GM20431 (cell line): Measurements from ENCODE around the gene GALNTL6.

Source experiments
- in situ Hi-C: fragments of 300-500 bp; cut with MseI, MboI; formaldehyde crosslinking; loops from one replicate; pipeline ENCODE4 v1.15.0; 2020; ENCODE audit warnings: low sequenced_read_pairs; ENCODE audit not compliant: unreplicated experiment

Gene GALNTL6

GRCh38 chr4:171875291-171875690 is 62.1 kb downstream of the GALNTL6 start:
- in situ Hi-C loops, result no loop called here

- in situ Hi-C loops, result no loop called here
Observed at GRCh38 chr4:171876636-171877035, 63.4 kb downstream of the GALNTL6 start.

GRCh38 chr4:171880136-171880535 is 66.9 kb downstream of the GALNTL6 start:
- in situ Hi-C loops, result no loop called here

GRCh38 chr4:171889681-171890080 is 76.5 kb downstream of the GALNTL6 start:
- in situ Hi-C loops, result no loop called here

GRCh38 chr4:171891038-171891437 is 77.8 kb downstream of the GALNTL6 start:
- in situ Hi-C loops, result no loop called here

GRCh38 chr4:171896426-171896825 is 83.2 kb downstream of the GALNTL6 start:
- in situ Hi-C loops, result no loop called here

- in situ Hi-C loops, result no loop called here
Observed at GRCh38 chr4:171919314-171919713, 106.1 kb downstream of the GALNTL6 start.

- in situ Hi-C loops, result no loop called here
Observed at GRCh38 chr4:171920901-171921300, 107.7 kb downstream of the GALNTL6 start.

GRCh38 chr4:171924746-171925376 is 111.7 kb downstream of the GALNTL6 start:
- in situ Hi-C loops, result no loop called here

- in situ Hi-C loops, result no loop called here
Observed at GRCh38 chr4:171928336-171928735, 115.1 kb downstream of the GALNTL6 start.

GRCh38 chr4:171929477-171929876 is 116.3 kb downstream of the GALNTL6 start:
- in situ Hi-C loops, result no loop called here

GRCh38 chr4:171929907-171930306 is 116.7 kb downstream of the GALNTL6 start:
- in situ Hi-C loops, result no loop called here

- in situ Hi-C loops, result no loop called here
Observed at GRCh38 chr4:171932238-171932637, 119.0 kb downstream of the GALNTL6 start.

GRCh38 chr4:171940656-171941055 is 127.5 kb downstream of the GALNTL6 start:
- in situ Hi-C loops, result no loop called here

- in situ Hi-C loops, result no loop called here
Observed at GRCh38 chr4:171947400-171947799, 134.2 kb downstream of the GALNTL6 start.

- in situ Hi-C loops, result no loop called here
Observed at GRCh38 chr4:171948038-171948437, 134.8 kb downstream of the GALNTL6 start.

- in situ Hi-C loops, result no loop called here
Observed at GRCh38 chr4:171954650-171955049, 141.4 kb downstream of the GALNTL6 start.

- in situ Hi-C loops, result no loop called here
Observed at GRCh38 chr4:171956678-171957077, 143.5 kb downstream of the GALNTL6 start.

- in situ Hi-C loops, result no loop called here
Observed at GRCh38 chr4:171962110-171962509, 148.9 kb downstream of the GALNTL6 start.

GRCh38 chr4:171966356-171966755 is 153.2 kb downstream of the GALNTL6 start:
- in situ Hi-C loops, result no loop called here

GRCh38 chr4:171978216-171978615 is 165.0 kb downstream of the GALNTL6 start:
- in situ Hi-C loops, result no loop called here

- in situ Hi-C loops, result no loop called here
Observed at GRCh38 chr4:171979461-171979860, 166.3 kb downstream of the GALNTL6 start.
